Right kidney (tissue), 1 donor: ENCODE data around the gene SLC7A5.

Source experiments
- DNase-seq: peaks from one replicate; pipeline ENCODE4 v3.0.0-alpha.2; 2016

Gene SLC7A5

GRCh38 chr16:87846705-87847466 lies 22.4 kb downstream of the SLC7A5 start:
- DNase-seq = no peak

GRCh38 chr16:87845807-87846619 lies 23.3 kb downstream of the SLC7A5 start:
- no peak for DNase-seq

- no peak for DNase-seq
These were observed 24.1 kb downstream of the SLC7A5 start for GRCh38 chr16:87845213-87845612.

- DNase-seq = no peak
These were observed 24.5 kb downstream of the SLC7A5 start for GRCh38 chr16:87844809-87845208.

GRCh38 chr16:87844120-87844733 lies 25.1 kb downstream of the SLC7A5 start:
- DNase-seq = no peak

DNA sequence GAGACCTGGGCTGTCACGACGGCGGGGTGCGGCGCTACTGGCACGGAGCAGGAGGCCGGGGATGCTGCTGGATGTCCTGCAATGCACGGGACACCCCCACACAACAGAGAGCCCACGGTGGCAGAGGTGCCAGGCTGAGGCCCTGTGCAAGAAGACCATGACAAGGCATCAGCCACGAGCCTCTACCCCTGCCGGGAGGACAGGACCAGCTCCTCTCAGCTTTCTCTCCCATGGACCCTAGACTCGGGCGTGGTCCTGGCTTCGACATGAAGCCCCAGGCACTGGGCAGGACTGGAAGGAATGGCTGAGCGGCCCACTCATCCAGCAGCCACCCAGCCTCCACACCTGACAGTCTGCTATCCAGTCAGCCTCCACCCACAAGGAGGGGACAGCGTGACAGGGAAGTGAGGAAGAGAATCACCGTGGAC lies 25.6 kb downstream of the SLC7A5 start:
- DNase-seq = no peak

DNA sequence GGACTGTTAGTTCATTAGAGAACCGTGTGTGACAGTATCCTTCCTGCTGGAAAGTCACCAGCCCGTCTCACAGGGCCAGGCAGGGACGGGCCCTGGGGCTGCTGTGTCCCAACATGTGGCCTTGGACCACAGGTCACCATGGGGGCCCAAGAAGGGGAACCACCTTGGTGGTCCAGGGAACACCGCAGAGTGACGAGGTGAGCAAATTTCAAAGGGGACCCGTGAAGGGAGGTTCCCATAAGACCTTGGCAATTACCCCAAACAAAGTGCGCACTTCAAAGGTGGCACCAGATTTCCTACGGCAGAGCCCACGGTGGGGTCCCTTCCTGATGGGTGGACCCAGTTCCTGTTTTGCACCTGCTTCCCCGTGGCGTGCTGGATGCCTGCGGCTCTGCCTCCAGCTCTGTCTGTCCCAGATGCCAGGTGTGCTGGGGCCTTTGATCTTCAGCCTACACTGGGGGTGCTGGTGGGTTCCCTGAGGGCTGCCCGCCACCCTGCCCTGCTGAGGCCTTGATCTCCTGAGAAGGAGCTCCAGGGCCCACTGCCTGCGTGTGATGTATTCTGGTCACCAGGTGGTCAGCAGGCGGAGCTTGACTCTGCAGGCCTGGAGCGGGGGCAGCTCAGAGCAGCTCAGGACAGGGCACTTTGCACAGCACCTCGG lies 27.0 kb downstream of the SLC7A5 start:
- no peak for DNase-seq

GRCh38 chr16:87841340-87842208 lies 27.7 kb downstream of the SLC7A5 start:
- DNase-seq = no peak

GRCh38 chr16:87840271-87840978 lies 28.9 kb downstream of the SLC7A5 start:
- peak; percentile 64 for DNase-seq

DNA sequence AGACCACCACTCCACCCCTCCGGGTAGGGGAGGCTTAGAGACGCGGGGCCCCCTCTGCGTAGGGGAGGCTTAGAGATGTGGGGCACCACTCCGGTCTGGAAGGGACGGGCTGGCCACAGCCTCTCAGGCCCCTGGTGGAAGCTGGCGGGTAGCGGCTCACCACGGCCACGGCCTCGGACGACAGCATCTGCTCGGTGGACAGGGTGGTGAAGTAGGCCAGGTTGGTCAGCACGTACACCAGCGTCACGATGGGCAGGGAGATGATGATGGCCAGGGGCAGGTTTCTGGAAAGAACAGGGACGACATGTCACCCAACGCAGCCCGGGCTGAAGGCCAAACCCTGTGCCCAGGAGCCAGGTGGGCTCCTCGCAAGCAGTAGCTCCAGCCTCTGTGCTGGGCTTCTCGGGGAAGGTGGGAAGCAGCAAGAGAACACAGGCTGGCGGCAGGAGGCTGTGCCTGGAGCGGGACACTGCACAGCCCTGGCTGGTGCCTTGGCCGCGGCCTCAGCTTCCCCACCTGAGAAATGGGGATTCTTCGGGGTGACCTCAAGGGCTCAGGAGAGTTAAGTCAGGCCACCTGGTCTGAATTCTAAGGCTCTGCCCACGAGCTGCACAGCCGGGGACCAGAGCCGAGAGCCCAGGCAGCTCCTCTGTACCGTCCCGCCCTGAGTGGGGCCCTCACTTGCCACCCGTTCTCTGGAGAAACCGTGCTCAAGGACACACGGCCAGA lies 29.6 kb downstream of the SLC7A5 start:
- no peak for DNase-seq

- no peak for DNase-seq
These were observed 30.4 kb downstream of the SLC7A5 start for GRCh38 chr16:87838643-87839541.

DNA sequence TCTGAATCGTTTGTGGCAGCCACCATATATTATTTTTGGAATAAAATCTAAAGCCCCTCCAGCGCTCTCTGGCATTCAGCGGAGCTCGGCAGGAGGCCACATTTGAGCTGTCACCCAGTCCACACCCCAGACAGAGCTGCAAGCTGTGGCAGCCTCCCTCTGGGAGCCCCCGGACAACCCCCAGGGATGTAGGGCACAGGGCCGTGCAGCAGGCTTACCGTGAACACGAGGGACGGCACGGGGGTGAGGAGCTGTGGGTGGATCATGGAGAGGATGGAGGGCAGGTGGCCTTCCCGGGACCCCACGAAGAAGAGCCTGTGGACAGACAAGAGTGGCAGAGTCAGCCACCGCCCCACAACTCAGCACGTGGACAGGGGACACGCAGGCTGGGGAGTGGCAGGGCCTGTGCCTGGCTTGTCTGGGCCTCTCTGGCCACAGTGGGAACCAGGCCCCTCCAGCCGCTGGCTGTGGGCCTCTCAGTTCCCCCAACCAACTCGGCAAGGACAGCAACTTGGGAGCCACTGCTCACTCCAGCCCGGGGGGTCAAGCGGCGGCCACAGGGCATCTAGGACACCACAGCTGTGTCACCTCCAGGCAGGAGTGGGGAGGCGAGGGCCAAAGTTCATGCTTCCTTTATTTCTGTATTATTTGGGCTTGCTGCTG lies 31.5 kb downstream of the SLC7A5 start:
- no peak for DNase-seq

DNA sequence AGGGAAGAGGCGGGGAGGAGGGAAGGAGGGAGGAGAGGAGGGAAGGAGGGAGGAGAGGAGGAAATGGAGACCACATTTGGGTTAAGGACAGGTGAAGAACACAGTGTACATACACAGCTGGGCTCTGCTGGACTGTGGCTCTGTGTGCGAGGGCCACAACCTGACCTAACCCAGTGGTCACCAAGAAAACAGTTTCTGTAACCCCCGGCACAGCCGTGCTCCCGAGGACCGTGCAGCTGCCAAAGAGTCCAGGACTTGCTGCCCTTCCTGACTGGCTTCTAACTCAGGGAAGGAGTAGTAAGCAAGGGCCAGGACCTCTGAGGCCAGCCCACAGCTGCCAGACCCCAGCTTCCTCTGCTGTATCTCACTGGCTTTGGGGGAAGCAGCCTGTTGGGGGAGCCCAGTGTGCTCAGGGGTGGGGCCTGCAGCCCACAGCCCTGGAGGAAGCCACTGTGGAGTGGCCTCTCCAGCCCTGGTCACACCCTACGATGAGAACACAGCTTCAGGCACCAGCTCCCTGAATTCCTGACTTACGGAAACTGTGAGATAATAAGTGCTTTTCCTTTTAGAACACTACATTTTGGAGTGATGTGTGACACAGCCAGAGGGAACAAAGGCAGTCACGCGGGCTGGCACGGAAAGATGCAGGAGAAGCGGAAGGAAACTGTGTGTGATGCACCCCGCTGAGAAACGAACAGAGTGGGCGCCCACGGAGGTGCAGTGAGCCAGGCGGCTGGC lies 32.3 kb downstream of the SLC7A5 start:
- DNase-seq = no peak

- no peak for DNase-seq
These were observed 32.9 kb downstream of the SLC7A5 start for GRCh38 chr16:87836346-87836843.

GRCh38 chr16:87835882-87836331 lies 33.4 kb downstream of the SLC7A5 start:
- DNase-seq = no peak

DNA sequence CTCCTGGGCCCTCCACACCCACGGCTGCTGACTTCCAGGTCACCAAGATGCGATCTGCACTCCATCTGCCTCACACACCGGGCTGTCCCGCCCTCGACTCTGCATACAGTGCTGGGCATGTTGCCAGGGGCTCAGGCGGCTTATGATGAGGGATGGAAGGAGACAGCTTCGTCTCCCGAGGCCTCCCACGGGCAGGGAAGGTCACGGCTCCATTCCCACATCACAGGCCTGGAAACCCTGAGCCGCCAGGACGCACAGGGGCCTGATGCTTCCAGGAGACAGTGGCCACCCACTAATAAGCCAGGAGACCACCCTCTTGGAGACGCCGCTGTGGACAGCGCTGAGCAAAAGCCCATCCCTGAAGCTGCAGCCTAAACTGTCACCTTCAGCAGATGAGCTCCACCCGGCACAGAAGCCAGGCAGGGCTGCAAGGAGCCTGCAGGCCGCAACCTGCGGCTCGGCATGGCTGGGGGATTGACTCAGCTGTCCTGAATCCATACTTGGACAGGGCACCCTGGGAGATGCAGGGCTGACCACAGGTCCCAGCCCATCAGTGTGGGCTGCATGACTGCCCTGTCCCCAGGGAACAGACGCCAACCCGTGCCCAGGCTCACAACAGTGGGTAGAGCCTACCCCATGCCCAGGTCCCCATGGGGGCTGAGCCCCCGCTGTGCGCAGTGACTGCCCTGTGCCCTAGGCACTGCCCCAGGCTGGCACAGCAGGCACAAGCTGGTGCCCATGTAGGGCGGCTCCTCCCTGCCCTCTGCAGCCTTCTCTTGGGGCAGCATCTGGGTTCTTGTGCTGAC lies 34.4 kb downstream of the SLC7A5 start:
- DNase-seq = no peak
